Body of pancreas (tissue), 4 donors: ENCODE results near the gene LRSAM1.
"Not testable (repeated sequence)": the region's sequence is repeated elsewhere in the genome, so short reads cannot be mapped to it uniquely, and the experiment has no call there.

ENCODE experiments used
- POLR2A ChIP-seq, 3 donors: fragments of 450-650 bp; IDR thresholded peaks; one replicate each; pipeline ENCODE4 v1.6.1; 2016; ENCODE audit warnings: antibody characterized with exemption in 3 of 3, mild to moderate bottlenecking in 2 of 3
- TF ChIP-seq, protein P1 (sequence below), 7 experiments: fragments of 450-650 bp in 4 of 7; fragments of 200-600 bp in 3 of 7; sonication (generic) in 3 of 7; IDR thresholded peaks; one replicate each; pipeline ENCODE4 v1.5.1; 2016 to 2019; ENCODE audit warnings: antibody characterized with exemption in 7 of 7

GRCh38 chr9:127466407-127466917 lies 15.2 kb downstream of the LRSAM1 start:
- TF ChIP-seq, protein P1, sequence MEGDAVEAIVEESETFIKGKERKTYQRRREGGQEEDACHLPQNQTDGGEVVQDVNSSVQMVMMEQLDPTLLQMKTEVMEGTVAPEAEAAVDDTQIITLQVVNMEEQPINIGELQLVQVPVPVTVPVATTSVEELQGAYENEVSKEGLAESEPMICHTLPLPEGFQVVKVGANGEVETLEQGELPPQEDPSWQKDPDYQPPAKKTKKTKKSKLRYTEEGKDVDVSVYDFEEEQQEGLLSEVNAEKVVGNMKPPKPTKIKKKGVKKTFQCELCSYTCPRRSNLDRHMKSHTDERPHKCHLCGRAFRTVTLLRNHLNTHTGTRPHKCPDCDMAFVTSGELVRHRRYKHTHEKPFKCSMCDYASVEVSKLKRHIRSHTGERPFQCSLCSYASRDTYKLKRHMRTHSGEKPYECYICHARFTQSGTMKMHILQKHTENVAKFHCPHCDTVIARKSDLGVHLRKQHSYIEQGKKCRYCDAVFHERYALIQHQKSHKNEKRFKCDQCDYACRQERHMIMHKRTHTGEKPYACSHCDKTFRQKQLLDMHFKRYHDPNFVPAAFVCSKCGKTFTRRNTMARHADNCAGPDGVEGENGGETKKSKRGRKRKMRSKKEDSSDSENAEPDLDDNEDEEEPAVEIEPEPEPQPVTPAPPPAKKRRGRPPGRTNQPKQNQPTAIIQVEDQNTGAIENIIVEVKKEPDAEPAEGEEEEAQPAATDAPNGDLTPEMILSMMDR (IDR thresholded peaks at IDR 0.05) = not testable (repeated sequence)
- TF ChIP-seq POLR2A (IDR thresholded peaks at IDR 0.05) = not testable (repeated sequence)
